Measurements from ENCODE around the gene GPRC5C.

GPRC5C gene

DNA sequence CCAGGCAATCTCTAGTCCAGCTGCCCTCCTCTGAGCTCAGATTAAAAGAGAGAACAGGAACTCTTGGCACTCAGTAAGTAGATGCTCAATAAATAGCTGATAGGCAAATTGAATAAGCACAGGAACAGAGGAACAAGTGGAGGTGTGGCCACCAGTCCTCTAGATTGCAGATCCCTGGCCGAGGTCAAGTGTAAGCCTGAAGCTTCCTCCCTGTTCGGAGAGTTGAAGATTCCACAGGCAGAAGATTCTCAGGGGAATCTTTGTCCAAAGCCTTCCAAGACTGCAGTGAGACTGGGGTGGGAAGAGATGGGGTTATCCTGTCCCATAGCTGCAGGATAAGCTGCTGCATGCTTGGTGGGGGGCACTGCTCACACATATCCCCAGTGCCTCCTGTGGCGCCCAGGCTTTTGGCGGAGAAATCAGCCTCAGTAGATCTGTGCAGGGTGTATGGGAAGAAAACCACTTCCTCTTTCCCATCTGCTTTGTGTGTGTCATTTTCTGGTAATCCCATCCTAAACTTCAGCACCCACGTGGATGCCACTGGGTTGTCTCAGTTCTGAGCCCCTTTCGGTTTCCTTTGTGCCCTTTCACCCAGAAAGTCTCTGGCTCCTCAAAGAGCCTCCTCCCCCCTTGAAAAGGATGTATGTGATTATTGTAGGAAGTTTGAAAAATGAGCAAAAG lies 46.7 kb downstream of the GPRC5C start:
- TF ChIP-seq ZNF138 (tag by site-specific recombination; IDR thresholded peaks at IDR 0.05; ENCODE audit: borderline replicate concordance) (no peak), ZNF664 (tag by site-specific recombination; IDR thresholded peaks at IDR 0.05) (peak; percentile 27; the same call in 1 of the 2 replicates)
- no peak overlapping the region for H3K4me3 ChIP-seq (ENCODE audit: low read depth, low read length)
- ChIA-PET POLR2A (no interaction called here), CTCF (interaction anchor here (0.6 to 2.1 kb wide), 4 partner anchors 13 to 99 kb away, joined by 4 to 9 read pairs (median 4); no protein-coding TSS in a partner anchor)
- H3K9me3 ChIP-seq (ENCODE audit: control insufficient read depth, insufficient read depth, low read depth, low read length): no peaks in the 10 kb centered on the region
- no peak overlapping the region for H3K27ac ChIP-seq (ENCODE audit: extremely low read depth, low read depth, low read length)
- no peaks in the 10 kb centered on the region for H3K4me1 ChIP-seq (ENCODE audit: control insufficient read depth, insufficient read depth, low read length)
- H3K36me3 ChIP-seq (ENCODE audit: control insufficient read depth in 2 of 2, insufficient read depth in 1 of 2, low read length in 2 of 2): no peaks in the 10 kb centered on the region

DNA sequence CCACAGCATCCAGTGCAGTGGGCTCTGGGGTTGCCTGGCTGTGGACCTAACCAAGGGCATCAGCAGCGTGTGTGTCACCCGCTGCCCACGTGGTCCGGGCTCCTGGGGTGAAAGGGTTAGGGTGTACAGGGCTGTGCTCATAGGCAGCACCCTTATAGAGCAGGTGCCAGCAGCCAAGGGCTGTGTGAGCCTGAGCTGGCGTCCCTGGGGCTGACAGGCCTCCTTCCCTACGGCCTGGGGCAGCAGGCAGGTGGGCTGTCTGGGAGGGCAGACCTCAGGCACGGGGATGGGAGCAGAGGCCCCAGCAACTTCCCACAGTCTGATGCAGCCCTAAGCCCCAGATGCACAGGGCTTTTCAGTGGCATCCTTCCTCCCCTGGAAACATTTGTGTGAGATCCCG lies 48.4 kb downstream of the GPRC5C start:
- ChIA-PET POLR2A (no interaction called here), CTCF (interaction anchor here (0.6 to 2.1 kb wide), 6 partner anchors 11 to 112 kb away, joined by 3 to 9 read pairs (median 6); partner anchors contain the start of gene GPR142)
- H3K4me3 ChIP-seq (ENCODE audit: low read depth, low read length): no peak overlapping the region
- no peaks in the 10 kb centered on the region for H3K4me1 ChIP-seq (ENCODE audit: control insufficient read depth, insufficient read depth, low read length)
- TF ChIP-seq ZNF544 (tag by site-specific recombination; IDR thresholded peaks at IDR 0.05) (no peak), YY1 (tag by site-specific recombination; IDR thresholded peaks at IDR 0.05) (no peak), ZNF324 (tag by site-specific recombination; IDR thresholded peaks at IDR 0.05) (no peak), ZNF274 (IDR thresholded peaks at IDR 0.05; ENCODE audit: low read length) (no peak), ZNF274 (tag by site-specific recombination; IDR thresholded peaks at IDR 0.05; ENCODE audit: borderline replicate concordance) (no peak), SETDB1 (IDR thresholded peaks at IDR 0.05; ENCODE audit: insufficient read length, low read length) (no peak), GLI4 (tag by site-specific recombination; IDR thresholded peaks at IDR 0.05) (no peak), ZNF76 (tag by site-specific recombination; IDR thresholded peaks at IDR 0.05; ENCODE audit: borderline replicate concordance, low read depth) (no peak), ZNF174 (tag by site-specific recombination; IDR thresholded peaks at IDR 0.05) (no peak), ZNF624 (tag by site-specific recombination; IDR thresholded peaks at IDR 0.05) (no peak), IKZF3 (tag by site-specific recombination; IDR thresholded peaks at IDR 0.05) (no peak), KLF8 (tag by site-specific recombination; IDR thresholded peaks at IDR 0.05) (no peak), ZNF473 (tag by site-specific recombination; IDR thresholded peaks at IDR 0.05) (no peak)
- TF ChIP-seq, protein P1, sequence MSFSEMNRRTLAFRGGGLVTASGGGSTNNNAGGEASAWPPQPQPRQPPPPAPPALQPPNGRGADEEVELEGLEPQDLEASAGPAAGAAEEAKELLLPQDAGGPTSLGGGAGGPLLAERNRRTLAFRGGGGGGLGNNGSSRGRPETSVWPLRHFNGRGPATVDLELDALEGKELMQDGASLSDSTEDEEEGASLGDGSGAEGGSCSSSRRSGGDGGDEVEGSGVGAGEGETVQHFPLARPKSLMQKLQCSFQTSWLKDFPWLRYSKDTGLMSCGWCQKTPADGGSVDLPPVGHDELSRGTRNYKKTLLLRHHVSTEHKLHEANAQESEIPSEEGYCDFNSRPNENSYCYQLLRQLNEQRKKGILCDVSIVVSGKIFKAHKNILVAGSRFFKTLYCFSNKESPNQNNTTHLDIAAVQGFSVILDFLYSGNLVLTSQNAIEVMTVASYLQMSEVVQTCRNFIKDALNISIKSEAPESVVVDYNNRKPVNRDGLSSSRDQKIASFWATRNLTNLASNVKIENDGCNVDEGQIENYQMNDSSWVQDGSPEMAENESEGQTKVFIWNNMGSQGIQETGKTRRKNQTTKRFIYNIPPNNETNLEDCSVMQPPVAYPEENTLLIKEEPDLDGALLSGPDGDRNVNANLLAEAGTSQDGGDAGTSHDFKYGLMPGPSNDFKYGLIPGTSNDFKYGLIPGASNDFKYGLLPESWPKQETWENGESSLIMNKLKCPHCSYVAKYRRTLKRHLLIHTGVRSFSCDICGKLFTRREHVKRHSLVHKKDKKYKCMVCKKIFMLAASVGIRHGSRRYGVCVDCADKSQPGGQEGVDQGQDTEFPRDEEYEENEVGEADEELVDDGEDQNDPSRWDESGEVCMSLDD (tag by site-specific recombination; IDR thresholded peaks at IDR 0.05): no peak
- TF ChIP-seq, protein P2, sequence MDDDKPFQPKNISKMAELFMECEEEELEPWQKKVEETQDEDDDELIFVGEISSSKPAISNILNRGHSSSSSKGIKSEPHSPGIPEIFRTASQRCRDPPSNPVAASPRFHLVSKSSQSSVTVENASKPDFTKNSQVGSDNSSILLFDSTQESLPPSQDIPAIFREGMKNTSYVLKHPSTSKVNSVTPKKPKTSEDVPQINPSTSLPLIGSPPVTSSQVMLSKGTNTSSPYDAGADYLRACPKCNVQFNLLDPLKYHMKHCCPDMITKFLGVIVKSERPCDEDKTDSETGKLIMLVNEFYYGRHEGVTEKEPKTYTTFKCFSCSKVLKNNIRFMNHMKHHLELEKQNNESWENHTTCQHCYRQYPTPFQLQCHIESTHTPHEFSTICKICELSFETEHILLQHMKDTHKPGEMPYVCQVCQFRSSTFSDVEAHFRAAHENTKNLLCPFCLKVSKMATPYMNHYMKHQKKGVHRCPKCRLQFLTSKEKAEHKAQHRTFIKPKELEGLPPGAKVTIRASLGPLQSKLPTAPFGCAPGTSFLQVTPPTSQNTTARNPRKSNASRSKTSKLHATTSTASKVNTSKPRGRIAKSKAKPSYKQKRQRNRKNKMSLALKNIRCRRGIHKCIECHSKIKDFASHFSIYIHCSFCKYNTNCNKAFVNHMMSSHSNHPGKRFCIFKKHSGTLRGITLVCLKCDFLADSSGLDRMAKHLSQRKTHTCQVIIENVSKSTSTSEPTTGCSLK (tag by site-specific recombination; IDR thresholded peaks at IDR 0.05): no peak
- H3K36me3 ChIP-seq (ENCODE audit: control insufficient read depth in 2 of 2, insufficient read depth in 1 of 2, low read length in 2 of 2): no peaks in the 10 kb centered on the region
- H3K27ac ChIP-seq (ENCODE audit: extremely low read depth, low read depth, low read length): no peak overlapping the region
- H3K9me3 ChIP-seq (ENCODE audit: control insufficient read depth, insufficient read depth, low read depth, low read length): no peaks in the 10 kb centered on the region

DNA sequence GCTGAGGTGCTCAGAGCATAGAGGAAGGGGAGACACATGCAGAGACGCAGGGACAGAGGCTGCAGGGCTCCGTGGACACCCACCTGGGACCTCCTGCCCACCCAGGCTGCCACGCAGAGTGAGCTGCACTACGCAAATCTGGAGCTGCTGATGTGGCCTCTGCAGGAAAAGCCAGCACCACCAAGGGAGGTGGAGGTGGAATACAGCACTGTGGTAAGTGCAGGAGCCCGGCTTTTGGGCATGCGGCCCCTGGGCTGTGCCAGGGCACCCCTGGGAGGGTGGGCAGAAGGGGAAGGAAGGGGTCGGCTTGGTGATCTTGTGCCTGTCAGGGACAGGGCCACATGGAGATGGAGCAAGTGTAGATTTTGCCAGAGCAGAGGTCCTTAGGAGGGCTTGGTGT lies 49.7 kb downstream of the GPRC5C start:
- Histone ChIP-seq H3K27ac (ENCODE audit: extremely low read depth, low read depth, low read length) (no peak overlapping the region), H3K9me3 (ENCODE audit: control insufficient read depth, insufficient read depth, low read depth, low read length) (no peaks in the 10 kb centered on the region), H3K36me3 (ENCODE audit: control insufficient read depth in 2 of 2, insufficient read depth in 1 of 2, low read length in 2 of 2) (no peaks in the 10 kb centered on the region), H3K4me1 (ENCODE audit: control insufficient read depth, insufficient read depth, low read length) (no peaks in the 10 kb centered on the region), H3K4me3 (ENCODE audit: low read depth, low read length) (no peak overlapping the region)
- ChIA-PET POLR2A (no interaction called here), CTCF (interaction anchor here (1.5 to 1.7 kb wide), 2 partner anchors 24 to 102 kb away, joined by 6 to 8 read pairs; no protein-coding TSS in a partner anchor)
- TF ChIP-seq SP2 (tag by site-specific recombination; IDR thresholded peaks at IDR 0.05) (no peak), ZNF623 (tag by site-specific recombination; IDR thresholded peaks at IDR 0.05) (no peak), ZNF416 (tag by site-specific recombination; IDR thresholded peaks at IDR 0.05) (no peak), WT1 (tag by site-specific recombination; IDR thresholded peaks at IDR 0.05) (no peak), ZNF112 (tag by site-specific recombination; IDR thresholded peaks at IDR 0.05) (no peak), ZXDB (tag by site-specific recombination; IDR thresholded peaks at IDR 0.05) (no peak), ZNF221 (tag by site-specific recombination; IDR thresholded peaks at IDR 0.05; ENCODE audit: borderline replicate concordance) (no peak), ZNF768 (tag by site-specific recombination; IDR thresholded peaks at IDR 0.05) (no peak), ZNF664 (tag by site-specific recombination; IDR thresholded peaks at IDR 0.05) (no peak)
- TF ChIP-seq, protein P3, sequence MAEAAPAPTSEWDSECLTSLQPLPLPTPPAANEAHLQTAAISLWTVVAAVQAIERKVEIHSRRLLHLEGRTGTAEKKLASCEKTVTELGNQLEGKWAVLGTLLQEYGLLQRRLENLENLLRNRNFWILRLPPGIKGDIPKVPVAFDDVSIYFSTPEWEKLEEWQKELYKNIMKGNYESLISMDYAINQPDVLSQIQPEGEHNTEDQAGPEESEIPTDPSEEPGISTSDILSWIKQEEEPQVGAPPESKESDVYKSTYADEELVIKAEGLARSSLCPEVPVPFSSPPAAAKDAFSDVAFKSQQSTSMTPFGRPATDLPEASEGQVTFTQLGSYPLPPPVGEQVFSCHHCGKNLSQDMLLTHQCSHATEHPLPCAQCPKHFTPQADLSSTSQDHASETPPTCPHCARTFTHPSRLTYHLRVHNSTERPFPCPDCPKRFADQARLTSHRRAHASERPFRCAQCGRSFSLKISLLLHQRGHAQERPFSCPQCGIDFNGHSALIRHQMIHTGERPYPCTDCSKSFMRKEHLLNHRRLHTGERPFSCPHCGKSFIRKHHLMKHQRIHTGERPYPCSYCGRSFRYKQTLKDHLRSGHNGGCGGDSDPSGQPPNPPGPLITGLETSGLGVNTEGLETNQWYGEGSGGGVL (tag by site-specific recombination; IDR thresholded peaks at IDR 0.05): no peak
